T-helper 1 cell treated with Interleukin-12 subunit alpha and Interleukin-12 subunit beta and Interleukin-4 antibody, amounts not matched to agents 30 μg/mL and 1 μg/mL, for 36 hours (primary cell): ENCODE results near the gene DIS3L2.

Source experiments
- H3K27ac Mint-ChIP-seq: one replicate; pipeline ENCODE4 v1.8.0; 2021; ENCODE audit warnings: mild to moderate bottlenecking, mixed read lengths
- H3K27me3 Mint-ChIP-seq: one replicate; pipeline ENCODE4 v1.8.0; 2021; ENCODE audit warnings: low read depth, mixed read lengths
- H3K36me3 Mint-ChIP-seq: one replicate; pipeline ENCODE4 v1.8.0; 2021; ENCODE audit warnings: low read depth, mixed read lengths
- H3K4me1 Mint-ChIP-seq: one replicate; pipeline ENCODE4 v1.8.0; 2021; ENCODE audit warnings: low read depth, mixed read lengths
- H3K4me3 Mint-ChIP-seq: one replicate; pipeline ENCODE4 v1.8.0; 2021; ENCODE audit warnings: mild to moderate bottlenecking, moderate library complexity, mixed read lengths
- H3K9me3 Mint-ChIP-seq: one replicate; pipeline ENCODE4 v1.8.0; 2021; ENCODE audit warnings: mixed read lengths

The DIS3L2 gene

GRCh38 chr2:232239951-232240681, 278.6 kb downstream of the DIS3L2 start:
- H3K4me1 Mint-ChIP-seq = peaks cover 16% of the 10 kb centered on the region
- peaks cover 2% of the 10 kb centered on the region for H3K36me3 Mint-ChIP-seq
- H3K27ac Mint-ChIP-seq = peak overlapping the region; percentile 17
- no peaks in the 10 kb centered on the region for H3K9me3 Mint-ChIP-seq
- no peak overlapping the region for H3K4me3 Mint-ChIP-seq
- no peaks in the 10 kb centered on the region for H3K27me3 Mint-ChIP-seq

GRCh38 chr2:232240906-232241305, 279.4 kb downstream of the DIS3L2 start:
- no peak overlapping the region for H3K27ac Mint-ChIP-seq
- no peaks in the 10 kb centered on the region for H3K27me3 Mint-ChIP-seq
- H3K9me3 Mint-ChIP-seq = no peaks in the 10 kb centered on the region
- peaks cover 2% of the 10 kb centered on the region for H3K36me3 Mint-ChIP-seq
- peaks cover 16% of the 10 kb centered on the region for H3K4me1 Mint-ChIP-seq
- H3K4me3 Mint-ChIP-seq = no peak overlapping the region

GRCh38 chr2:232242316-232242715, 280.8 kb downstream of the DIS3L2 start:
- Mint-ChIP-seq H3K36me3 (peaks cover 2% of the 10 kb centered on the region), H3K27me3 (no peaks in the 10 kb centered on the region), H3K9me3 (no peaks in the 10 kb centered on the region), H3K4me3 (no peak overlapping the region), H3K4me1 (peaks cover 14% of the 10 kb centered on the region), H3K27ac (no peak overlapping the region)

- no peaks in the 10 kb centered on the region for H3K27me3 Mint-ChIP-seq
- no peak overlapping the region for H3K27ac Mint-ChIP-seq
- no peak overlapping the region for H3K4me3 Mint-ChIP-seq
- H3K36me3 Mint-ChIP-seq = no peaks in the 10 kb centered on the region
- no peaks in the 10 kb centered on the region for H3K9me3 Mint-ChIP-seq
- H3K4me1 Mint-ChIP-seq = peaks cover under 1% of the 10 kb centered on the region
These were observed 283.6 kb downstream of the DIS3L2 start for GRCh38 chr2:232245111-232245510.

- Mint-ChIP-seq H3K4me3 (no peak overlapping the region), H3K27me3 (no peaks in the 10 kb centered on the region), H3K9me3 (no peaks in the 10 kb centered on the region), H3K27ac (no peak overlapping the region), H3K36me3 (peaks cover 1% of the 10 kb centered on the region), H3K4me1 (no peaks in the 10 kb centered on the region)
These were observed 284.7 kb downstream of the DIS3L2 start for GRCh38 chr2:232246245-232246644.

- peaks cover 1% of the 10 kb centered on the region for H3K36me3 Mint-ChIP-seq
- no peak overlapping the region for H3K27ac Mint-ChIP-seq
- H3K27me3 Mint-ChIP-seq = no peaks in the 10 kb centered on the region
- H3K4me3 Mint-ChIP-seq = no peak overlapping the region
- no peaks in the 10 kb centered on the region for H3K4me1 Mint-ChIP-seq
- H3K9me3 Mint-ChIP-seq = no peaks in the 10 kb centered on the region
These were observed 287.6 kb downstream of the DIS3L2 start for GRCh38 chr2:232249096-232249495.

GRCh38 chr2:232250246-232251175, 289.0 kb downstream of the DIS3L2 start:
- H3K4me1 Mint-ChIP-seq = no peaks in the 10 kb centered on the region
- H3K27me3 Mint-ChIP-seq = no peaks in the 10 kb centered on the region
- no peaks in the 10 kb centered on the region for H3K9me3 Mint-ChIP-seq
- no peak overlapping the region for H3K27ac Mint-ChIP-seq
- no peak overlapping the region for H3K4me3 Mint-ChIP-seq
- H3K36me3 Mint-ChIP-seq = peaks cover 1% of the 10 kb centered on the region

- Mint-ChIP-seq H3K9me3 (no peaks in the 10 kb centered on the region), H3K4me1 (no peaks in the 10 kb centered on the region), H3K27me3 (no peaks in the 10 kb centered on the region), H3K4me3 (no peak overlapping the region), H3K27ac (no peak overlapping the region), H3K36me3 (peaks cover 1% of the 10 kb centered on the region)
These were observed 293.5 kb downstream of the DIS3L2 start for GRCh38 chr2:232255033-232255432.

- Mint-ChIP-seq H3K9me3 (no peaks in the 10 kb centered on the region), H3K4me3 (no peak overlapping the region), H3K36me3 (peaks cover 5% of the 10 kb centered on the region), H3K4me1 (no peaks in the 10 kb centered on the region), H3K27me3 (no peaks in the 10 kb centered on the region), H3K27ac (no peak overlapping the region)
These were observed 298.6 kb downstream of the DIS3L2 start for GRCh38 chr2:232260075-232260474.

- H3K36me3 Mint-ChIP-seq = peaks cover 7% of the 10 kb centered on the region
- no peak overlapping the region for H3K4me3 Mint-ChIP-seq
- H3K27me3 Mint-ChIP-seq = no peaks in the 10 kb centered on the region
- no peaks in the 10 kb centered on the region for H3K4me1 Mint-ChIP-seq
- H3K9me3 Mint-ChIP-seq = no peaks in the 10 kb centered on the region
- no peak overlapping the region for H3K27ac Mint-ChIP-seq
These were observed 300.3 kb downstream of the DIS3L2 start for GRCh38 chr2:232261776-232262175.

- Mint-ChIP-seq H3K27me3 (no peaks in the 10 kb centered on the region), H3K4me3 (no peak overlapping the region), H3K9me3 (no peaks in the 10 kb centered on the region), H3K27ac (no peak overlapping the region), H3K36me3 (peaks cover 7% of the 10 kb centered on the region), H3K4me1 (no peaks in the 10 kb centered on the region)
These were observed 301.8 kb downstream of the DIS3L2 start for GRCh38 chr2:232263295-232263694.

- Mint-ChIP-seq H3K4me3 (no peak overlapping the region), H3K9me3 (no peaks in the 10 kb centered on the region), H3K4me1 (no peaks in the 10 kb centered on the region), H3K36me3 (peaks cover 7% of the 10 kb centered on the region), H3K27ac (no peak overlapping the region), H3K27me3 (no peaks in the 10 kb centered on the region)
These were observed 302.6 kb downstream of the DIS3L2 start for GRCh38 chr2:232264081-232264480.

GRCh38 chr2:232265329-232265728, 303.8 kb downstream of the DIS3L2 start:
- H3K27me3 Mint-ChIP-seq = no peaks in the 10 kb centered on the region
- no peaks in the 10 kb centered on the region for H3K9me3 Mint-ChIP-seq
- H3K4me1 Mint-ChIP-seq = no peaks in the 10 kb centered on the region
- H3K27ac Mint-ChIP-seq = no peak overlapping the region
- peaks cover 7% of the 10 kb centered on the region for H3K36me3 Mint-ChIP-seq
- H3K4me3 Mint-ChIP-seq = no peak overlapping the region

GRCh38 chr2:232268636-232269165, 307.2 kb downstream of the DIS3L2 start:
- no peak overlapping the region for H3K27ac Mint-ChIP-seq
- H3K4me3 Mint-ChIP-seq = no peak overlapping the region
- H3K27me3 Mint-ChIP-seq = no peaks in the 10 kb centered on the region
- peaks cover 4% of the 10 kb centered on the region for H3K36me3 Mint-ChIP-seq
- no peaks in the 10 kb centered on the region for H3K9me3 Mint-ChIP-seq
- no peaks in the 10 kb centered on the region for H3K4me1 Mint-ChIP-seq

- H3K27ac Mint-ChIP-seq = no peak overlapping the region
These were observed 308.4 kb downstream of the DIS3L2 start for GRCh38 chr2:232269867-232270266.

More at GRCh38 chr2:232269867-232270266, 308.4 kb downstream of the DIS3L2 start:
- H3K4me3 Mint-ChIP-seq = no peak overlapping the region
- no peaks in the 10 kb centered on the region for H3K4me1 Mint-ChIP-seq
- no peaks in the 10 kb centered on the region for H3K27me3 Mint-ChIP-seq
- no peaks in the 10 kb centered on the region for H3K9me3 Mint-ChIP-seq
- H3K36me3 Mint-ChIP-seq = peaks cover 2% of the 10 kb centered on the region
